Astrocyte of the spinal cord (primary cell): ENCODE measurements around the gene IL15.
"Not testable (repeated sequence)": the region's sequence is repeated elsewhere in the genome, so short reads cannot be mapped to it uniquely, and the experiment has no call there.

Experiments
- DNase-seq: peaks from one replicate; pipeline ENCODE4 v3.0.0; 2011; ENCODE audit warnings: low read depth, low spot score
- H3K4me3 ChIP-seq: 2 replicates; pipeline ENCODE4 v1.5.1; 2011; ENCODE audit warnings: low read depth, mild to moderate bottlenecking, low read length, moderate library complexity
- CTCF ChIP-seq: IDR thresholded peaks from 2 replicates; pipeline ENCODE4 v1.5.1; 2012; ENCODE audit warnings: low read depth, mild to moderate bottlenecking, low read length, inconsistent platforms
- in situ Hi-C: cut with HindIII; loops from 2 replicates; pipeline ENCODE4 v1.10.0; 2017; ENCODE audit warnings: low sequenced_read_pairs

IL15 gene

GRCh38 chr4:141610365-141610764 lies 26.0 kb upstream of the IL15 start:
- in situ Hi-C loops, result no loop called here
- no peak for TF ChIP-seq CTCF

GRCh38 chr4:141614878-141615586 lies 21.4 kb upstream of the IL15 start:
- in situ Hi-C loops, result no loop called here
- DNase-seq, result no peak

More at GRCh38 chr4:141610365-141610764, 26.0 kb upstream of the IL15 start:
- DNase-seq, result no peak
- H3K4me3 ChIP-seq, result no peak overlapping the region

GRCh38 chr4:141615587-141615918 lies 20.8 kb upstream of the IL15 start:
- in situ Hi-C loops, DNase-seq, H3K4me3 ChIP-seq: not testable (repeated sequence)

More at GRCh38 chr4:141614878-141615586, 21.4 kb upstream of the IL15 start:
- no peak for TF ChIP-seq CTCF
- no peak overlapping the region for H3K4me3 ChIP-seq

GRCh38 chr4:141620715-141621114 lies 15.7 kb upstream of the IL15 start:
- no peak for DNase-seq
- in situ Hi-C loops, result no loop called here
- TF ChIP-seq CTCF, result no peak
- H3K4me3 ChIP-seq, result no peak overlapping the region

- no peak for DNase-seq
These were observed 11.4 kb upstream of the IL15 start for GRCh38 chr4:141625023-141625422.

GRCh38 chr4:141630854-141631253 lies 5.5 kb upstream of the IL15 start:
- DNase-seq, result no peak
- in situ Hi-C loops, result no loop called here
- TF ChIP-seq CTCF, result no peak
- H3K4me3 ChIP-seq, result no peak overlapping the region

More at GRCh38 chr4:141625023-141625422, 11.4 kb upstream of the IL15 start:
- in situ Hi-C loops, result no loop called here
- H3K4me3 ChIP-seq, result no peak overlapping the region
- no peak for TF ChIP-seq CTCF

- in situ Hi-C loops, result no loop called here
- DNase-seq, result no peak
- TF ChIP-seq CTCF, result no peak
- peak overlapping the region; percentile 84 for H3K4me3 ChIP-seq
These were observed 674 bp upstream of the IL15 start for GRCh38 chr4:141635736-141636081.
